Naive B cell (primary cell): Measurements from ENCODE around the gene PCBD2. TPM values are rescaled to one million over a fixed set of nuclear protein-coding genes. Genes with fewer than 3 reads are reported as not detected.

ENCODE experiments used
- ATAC-seq, 2 donors: fragments of 150-1000 bp; cut with Tn5 transposase; 2 replicates each; pipeline ENCODE4 v1.10.0; 2021; ENCODE audit warnings: low read depth in 2 of 2, mild to moderate bottlenecking in 2 of 2, moderate library complexity in 2 of 2
- DNase-seq: peaks from one replicate; pipeline ENCODE4 v3.0.0; 2022
- H3K27ac Mint-ChIP-seq, 6 donors: one replicate each; pipeline ENCODE4 v1.8.0; 2020 to 2022; ENCODE audit warnings: mild to moderate bottlenecking in 6 of 6, mixed read lengths in 6 of 6, moderate library complexity in 5 of 6, inconsistent platforms in 2 of 6
- H3K27me3 Mint-ChIP-seq, 3 donors: one replicate each; pipeline ENCODE4 v1.8.0; 2021 to 2022; ENCODE audit warnings: mixed read lengths in 3 of 3, mild to moderate bottlenecking in 1 of 3
- H3K36me3 Mint-ChIP-seq, 2 donors: one replicate each; pipeline ENCODE4 v1.8.0; 2020 to 2022; ENCODE audit warnings: mixed read lengths in 2 of 2, inconsistent platforms in 1 of 2, mild to moderate bottlenecking in 1 of 2
- H3K4me1 Mint-ChIP-seq, 3 donors: one replicate each; pipeline ENCODE4 v1.8.0; 2020 to 2022; ENCODE audit warnings: mixed read lengths in 3 of 3, inconsistent platforms in 1 of 3, mild to moderate bottlenecking in 1 of 3, moderate library complexity in 1 of 3
- H3K4me3 Mint-ChIP-seq, 8 donors: one replicate each; pipeline ENCODE4 v1.8.0; 2020 to 2022; ENCODE audit warnings: mild to moderate bottlenecking in 8 of 8, mixed read lengths in 8 of 8, moderate library complexity in 8 of 8, inconsistent platforms in 2 of 8
- H3K9me3 Mint-ChIP-seq, 7 donors: one replicate each; pipeline ENCODE4 v1.8.0; 2020 to 2022; ENCODE audit warnings: mixed read lengths in 7 of 7, mild to moderate bottlenecking in 5 of 7, inconsistent platforms in 2 of 7, moderate library complexity in 1 of 7
- polyA plus RNA-seq, 6 donors: library from polyadenylated mRNA; unstranded; fragments of 300-500 nt; fragmentation: Illumina TruSeq; gene quantifications; one replicate each; pipeline ENCODE4 v1.2.3, GENCODE V29; 2021; ENCODE audit warnings: low read depth in 6 of 6

The PCBD2 gene
- polyA plus RNA-seq, 6 donors from 2014 or later, result 9.5 to 15.5 (median 12.7) TPM

DNA sequence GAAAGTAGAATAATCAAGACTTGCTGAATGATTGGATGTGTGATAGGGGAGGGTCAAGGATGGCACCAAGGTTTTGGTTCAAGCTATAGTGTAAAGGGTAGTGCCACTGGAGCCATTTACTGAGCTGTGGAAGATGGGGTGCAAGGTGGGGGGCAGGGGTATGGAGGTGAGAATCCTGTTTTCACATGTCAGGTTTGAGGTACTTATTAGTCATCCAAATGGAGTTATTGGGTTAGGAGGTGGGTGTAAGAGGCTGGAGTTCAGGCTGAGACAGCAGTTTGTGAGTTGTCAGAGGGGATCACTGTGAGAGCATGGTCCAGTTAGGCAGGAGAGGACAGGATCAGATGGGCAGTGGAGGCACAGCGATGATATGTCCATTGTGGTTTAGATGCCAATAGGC lies 8.9 kb downstream of the PCBD2 start:
- no peak for DNase-seq
- Mint-ChIP-seq H3K27me3 (no peaks in the 10 kb centered on the region), H3K4me3 (no peak overlapping the region), H3K9me3 (no peaks in the 10 kb centered on the region), H3K4me1 (peaks cover 0 to 5% (median 0%) of the 10 kb centered on the region in 3 donors), H3K36me3 (peaks cover 0 to 9% of the 10 kb centered on the region in 2 donors), H3K27ac (no peak overlapping the region)
- ATAC-seq, result no peak

DNA sequence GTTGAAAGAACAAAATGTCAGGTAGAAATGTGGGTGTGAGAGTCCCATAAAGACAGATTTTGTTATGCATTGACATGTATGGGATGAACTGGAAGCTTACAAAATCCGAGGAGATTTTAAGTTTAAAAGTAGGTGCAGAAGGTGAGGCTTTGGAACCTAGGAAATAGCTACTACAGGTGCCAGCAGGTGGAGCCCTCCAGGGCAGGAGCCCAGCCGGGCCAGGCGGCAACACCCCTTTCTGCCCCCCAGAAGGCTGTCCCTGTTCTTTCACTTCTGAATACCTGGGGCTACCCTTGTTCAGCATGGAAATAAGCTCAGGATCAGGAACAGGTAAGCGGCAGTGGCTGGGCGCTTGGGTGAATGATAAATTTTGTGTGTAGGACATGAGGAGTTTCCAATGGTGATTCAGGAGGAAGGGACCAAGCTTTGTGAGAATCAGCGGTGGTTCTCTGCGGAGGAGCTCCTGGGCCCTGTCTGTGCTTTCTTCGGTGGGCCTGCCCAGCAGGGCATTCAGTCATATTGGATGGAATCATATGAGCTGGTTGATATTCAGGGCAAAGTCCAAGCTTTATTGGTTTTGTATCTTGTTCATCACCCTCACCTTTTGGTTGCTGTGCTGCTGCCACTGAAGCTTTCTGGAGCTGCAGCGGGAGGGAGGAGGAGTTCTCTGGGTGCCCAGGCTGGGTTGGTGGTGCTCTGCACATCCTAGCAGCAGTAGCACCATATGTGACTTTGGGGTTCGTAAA lies 12.3 kb downstream of the PCBD2 start:
- Mint-ChIP-seq H3K4me3 (no peak overlapping the region), H3K27ac (no peak overlapping the region), H3K36me3 (peaks cover 5 to 9% of the 10 kb centered on the region in 2 donors), H3K9me3 (no peaks in the 10 kb centered on the region), H3K27me3 (no peaks in the 10 kb centered on the region), H3K4me1 (peaks cover 0 to 3% (median 0%) of the 10 kb centered on the region in 3 donors)
- no peak for DNase-seq
- ATAC-seq, result no peak

DNA sequence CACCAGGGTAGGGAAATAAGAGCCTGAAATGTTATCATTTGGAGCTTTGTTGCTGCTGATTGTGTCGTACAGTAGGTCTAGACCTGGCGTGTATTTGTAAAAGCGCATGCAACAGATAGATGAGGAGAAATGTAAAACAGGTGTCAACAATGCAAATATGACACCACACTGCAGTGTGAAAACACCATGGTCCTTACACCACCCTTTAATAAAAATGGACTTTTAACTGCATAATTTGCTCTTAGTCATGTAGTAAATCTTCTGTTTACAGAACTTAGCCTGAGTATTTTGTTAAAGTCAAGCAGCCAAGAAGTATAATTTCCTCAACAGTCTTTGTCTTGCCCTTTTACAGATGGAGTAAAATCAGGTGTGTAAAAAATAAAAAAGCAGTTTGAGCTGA lies 13.9 kb downstream of the PCBD2 start:
- Mint-ChIP-seq H3K27me3 (no peaks in the 10 kb centered on the region), H3K36me3 (peaks cover 8 to 11% of the 10 kb centered on the region in 2 donors), H3K4me3 (peak overlapping the region in 1 of 8 donors; percentile 74), H3K9me3 (no peaks in the 10 kb centered on the region), H3K4me1 (peaks cover 0 to 3% (median 0%) of the 10 kb centered on the region in 3 donors), H3K27ac (no peak overlapping the region)
- ATAC-seq (no peak), DNase-seq (no peak)

- no peak overlapping the region for H3K27ac Mint-ChIP-seq
- H3K27me3 Mint-ChIP-seq, result no peaks in the 10 kb centered on the region
- peaks cover 8 to 11% of the 10 kb centered on the region in 2 donors for H3K36me3 Mint-ChIP-seq
- H3K4me3 Mint-ChIP-seq, result no peak overlapping the region
- H3K9me3 Mint-ChIP-seq, result no peaks in the 10 kb centered on the region
- ATAC-seq (no peak), DNase-seq (no peak)
- peaks cover 0 to 3% (median 0%) of the 10 kb centered on the region in 3 donors for H3K4me1 Mint-ChIP-seq
These were observed 16.1 kb downstream of the PCBD2 start for GRCh38 chr5:134920848-134921575.

GRCh38 chr5:134932508-134932907 lies 27.6 kb downstream of the PCBD2 start:
- Mint-ChIP-seq H3K9me3 (no peaks in the 10 kb centered on the region), H3K4me1 (peaks cover 0 to 7% (median 5%) of the 10 kb centered on the region in 3 donors), H3K36me3 (peaks cover 5 to 8% of the 10 kb centered on the region in 2 donors), H3K27me3 (no peaks in the 10 kb centered on the region), H3K4me3 (no peak overlapping the region), H3K27ac (peak overlapping the region in 1 of 6 donors; percentile 15)
- no peak for ATAC-seq
- DNase-seq, result no peak

- Mint-ChIP-seq H3K4me3 (no peak overlapping the region), H3K36me3 (peaks cover under 1 to 5% of the 10 kb centered on the region in 2 donors), H3K9me3 (no peaks in the 10 kb centered on the region), H3K27me3 (no peaks in the 10 kb centered on the region), H3K4me1 (peaks cover 0 to 5% (median 0%) of the 10 kb centered on the region in 3 donors), H3K27ac (no peak overlapping the region)
- ATAC-seq, result no peak
- no peak for DNase-seq
These were observed 29.3 kb downstream of the PCBD2 start for GRCh38 chr5:134934202-134934601.

- no peak overlapping the region for H3K27ac Mint-ChIP-seq
- H3K36me3 Mint-ChIP-seq, result peaks cover 0 to 5% of the 10 kb centered on the region in 2 donors
- no peaks in the 10 kb centered on the region for H3K4me1 Mint-ChIP-seq
- no peak for ATAC-seq
- H3K4me3 Mint-ChIP-seq, result no peak overlapping the region
- DNase-seq, result no peak
- H3K9me3 Mint-ChIP-seq, result no peaks in the 10 kb centered on the region
- no peaks in the 10 kb centered on the region for H3K27me3 Mint-ChIP-seq
These were observed 31.0 kb downstream of the PCBD2 start for GRCh38 chr5:134935711-134936602.

GRCh38 chr5:134937526-134937925 lies 32.6 kb downstream of the PCBD2 start:
- no peaks in the 10 kb centered on the region for H3K4me1 Mint-ChIP-seq
- H3K4me3 Mint-ChIP-seq, result no peak overlapping the region
- no peaks in the 10 kb centered on the region for H3K27me3 Mint-ChIP-seq
- peaks cover 0 to 5% of the 10 kb centered on the region in 2 donors for H3K36me3 Mint-ChIP-seq
- DNase-seq, result no peak
- no peak for ATAC-seq
- no peaks in the 10 kb centered on the region for H3K9me3 Mint-ChIP-seq
- no peak overlapping the region for H3K27ac Mint-ChIP-seq

GRCh38 chr5:134938030-134938429 lies 33.1 kb downstream of the PCBD2 start:
- Mint-ChIP-seq H3K27ac (no peak overlapping the region), H3K9me3 (no peaks in the 10 kb centered on the region), H3K4me1 (no peaks in the 10 kb centered on the region), H3K36me3 (peaks cover 0 to 5% of the 10 kb centered on the region in 2 donors), H3K27me3 (no peaks in the 10 kb centered on the region), H3K4me3 (no peak overlapping the region)
- ATAC-seq, result no peak
- DNase-seq, result no peak

- Mint-ChIP-seq H3K36me3 (peaks cover 0 to 5% of the 10 kb centered on the region in 2 donors), H3K9me3 (no peaks in the 10 kb centered on the region), H3K4me3 (no peak overlapping the region), H3K27me3 (no peaks in the 10 kb centered on the region), H3K27ac (no peak overlapping the region), H3K4me1 (peaks cover 0 to 3% (median 0%) of the 10 kb centered on the region in 3 donors)
- DNase-seq (no peak), ATAC-seq (no peak)
These were observed 34.6 kb downstream of the PCBD2 start for GRCh38 chr5:134939500-134939899.

GRCh38 chr5:134943547-134943946 lies 38.6 kb downstream of the PCBD2 start:
- no peak overlapping the region for H3K4me3 Mint-ChIP-seq
- DNase-seq (no peak), ATAC-seq (no peak)
- H3K36me3 Mint-ChIP-seq, result no peaks in the 10 kb centered on the region
- H3K4me1 Mint-ChIP-seq, result peaks cover 0 to 3% (median 0%) of the 10 kb centered on the region in 3 donors
- no peaks in the 10 kb centered on the region for H3K27me3 Mint-ChIP-seq
- no peaks in the 10 kb centered on the region for H3K9me3 Mint-ChIP-seq
- H3K27ac Mint-ChIP-seq, result no peak overlapping the region

- Mint-ChIP-seq H3K27ac (no peak overlapping the region), H3K4me3 (no peak overlapping the region), H3K9me3 (no peaks in the 10 kb centered on the region), H3K36me3 (no peaks in the 10 kb centered on the region), H3K4me1 (peaks cover 0 to 3% (median 0%) of the 10 kb centered on the region in 3 donors), H3K27me3 (no peaks in the 10 kb centered on the region)
- ATAC-seq, result no peak
- DNase-seq, result no peak
These were observed 39.7 kb downstream of the PCBD2 start for GRCh38 chr5:134944630-134945029.

GRCh38 chr5:134945041-134945440 lies 40.1 kb downstream of the PCBD2 start:
- no peak overlapping the region for H3K4me3 Mint-ChIP-seq
- peaks cover 0 to 3% (median 0%) of the 10 kb centered on the region in 3 donors for H3K4me1 Mint-ChIP-seq
- DNase-seq (no peak), ATAC-seq (no peak)
- no peak overlapping the region for H3K27ac Mint-ChIP-seq
- no peaks in the 10 kb centered on the region for H3K27me3 Mint-ChIP-seq
- no peaks in the 10 kb centered on the region for H3K9me3 Mint-ChIP-seq
- no peaks in the 10 kb centered on the region for H3K36me3 Mint-ChIP-seq
